Right hindlimb (tissue), 1 donor: ENCODE data around the gene DPH7.
A peak's percentile ranks its signal among the peaks of the same experiment; 100 is the strongest.
"Not testable (repeated sequence)": the region's sequence is repeated elsewhere in the genome, so short reads cannot be mapped to it uniquely, and the experiment has no call there.

Experiments used
- DNase-seq: peaks from one replicate; pipeline ENCODE4 v3.0.0-alpha.2; 2018

The DPH7 gene

GRCh38 chr9:137606005-137606621 is 27.4 kb upstream of the DPH7 start:
- DNase-seq: no peak

DNA sequence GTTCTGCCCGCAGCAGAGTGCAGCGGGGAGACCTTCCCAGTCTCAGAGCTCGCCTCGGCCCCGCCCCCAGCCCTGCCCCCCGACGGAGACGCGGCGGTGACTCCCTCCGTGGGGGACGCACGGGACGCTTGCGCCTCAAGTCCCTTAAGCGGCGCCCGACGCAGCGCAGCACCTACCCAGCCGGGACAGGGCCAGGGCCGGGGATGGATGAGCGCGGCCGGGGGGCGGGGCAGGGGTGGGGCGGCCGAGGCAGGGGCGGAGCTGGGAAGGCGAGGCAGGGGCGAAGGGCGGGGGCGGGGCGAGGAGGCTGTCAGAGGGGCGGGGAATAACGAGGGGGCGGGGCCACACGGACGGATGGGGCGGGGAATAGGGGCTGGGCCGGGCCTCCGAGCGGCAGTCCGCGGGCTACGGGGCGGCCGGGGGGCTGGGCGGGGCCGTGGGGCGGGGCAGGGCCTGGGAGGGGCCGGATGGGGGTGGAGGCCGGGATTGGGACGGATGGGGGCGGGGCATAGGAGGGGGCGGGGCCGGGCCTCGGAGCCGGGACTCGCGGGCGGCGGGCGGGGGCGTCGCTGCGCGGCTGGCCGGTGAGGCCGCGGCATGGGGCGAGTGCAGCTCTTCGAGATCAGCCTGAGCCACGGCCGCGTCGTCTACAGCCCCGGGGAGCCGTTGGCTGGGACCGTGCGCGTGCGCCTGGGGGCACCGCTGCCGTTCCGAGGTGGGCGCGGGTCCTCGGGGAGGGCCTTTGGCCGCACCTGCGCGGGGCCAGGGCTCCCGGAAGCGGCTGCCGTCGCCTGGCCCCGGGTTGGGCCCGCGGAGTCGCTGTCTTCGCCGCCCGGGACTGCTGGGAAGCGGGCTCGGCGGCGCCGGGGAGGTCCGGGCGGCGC is 26.6 kb upstream of the DPH7 start, which contains the start of gene ARRDC1:
ARRDC1 (plus strand) TSS at position 566 of the 884 bp plus-strand sequence; CDS start at position 598, 32 bp downstream.
- peak; percentile 97 for DNase-seq

GRCh38 chr9:137604345-137605086 is 25.8 kb upstream of the DPH7 start:
- no peak for DNase-seq

DNA sequence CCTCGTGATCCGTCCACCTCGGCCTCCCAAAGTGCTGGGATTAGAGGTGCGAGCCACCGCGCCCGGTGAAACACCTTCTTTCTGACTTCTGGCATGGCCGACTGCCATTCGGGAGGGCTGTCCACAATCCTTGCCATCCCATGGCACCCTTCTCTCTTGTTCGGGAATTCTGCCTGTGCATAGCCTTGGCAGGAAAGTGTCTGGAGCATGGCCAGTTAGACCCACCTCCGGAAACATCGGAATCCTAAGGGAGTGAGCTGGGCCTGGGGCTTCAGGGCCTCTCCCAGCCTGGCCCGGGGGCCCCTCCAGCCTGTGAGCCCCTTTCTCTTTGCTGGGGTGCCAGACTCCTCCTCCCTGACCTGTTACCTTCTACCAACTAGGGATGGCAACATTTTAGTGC is 25.2 kb upstream of the DPH7 start:
- no peak for DNase-seq

GRCh38 chr9:137602661-137603060 is 23.9 kb upstream of the DPH7 start:
- no peak for DNase-seq

GRCh38 chr9:137598943-137599342 is 20.2 kb upstream of the DPH7 start:
- no peak for DNase-seq

DNA sequence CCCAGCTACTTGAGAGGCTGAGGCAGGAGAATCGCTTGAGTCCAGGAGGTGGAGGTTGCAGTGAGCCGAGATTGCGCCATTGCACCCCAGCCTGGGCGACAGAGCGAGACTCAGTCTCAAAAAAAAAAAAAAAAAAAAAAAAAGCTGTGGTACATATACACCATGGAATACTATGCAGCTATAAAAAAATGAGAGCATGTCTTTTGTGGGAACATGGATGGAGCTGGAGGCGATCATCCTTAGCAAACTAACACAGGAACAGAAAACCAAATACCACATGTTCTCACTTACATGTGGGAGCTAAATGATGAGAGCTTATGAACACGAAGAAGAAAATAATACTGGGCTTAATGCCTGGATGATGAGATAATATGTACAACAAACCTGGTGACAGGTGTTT is 17.9 kb upstream of the DPH7 start:
- not testable (repeated sequence) for DNase-seq

DNA sequence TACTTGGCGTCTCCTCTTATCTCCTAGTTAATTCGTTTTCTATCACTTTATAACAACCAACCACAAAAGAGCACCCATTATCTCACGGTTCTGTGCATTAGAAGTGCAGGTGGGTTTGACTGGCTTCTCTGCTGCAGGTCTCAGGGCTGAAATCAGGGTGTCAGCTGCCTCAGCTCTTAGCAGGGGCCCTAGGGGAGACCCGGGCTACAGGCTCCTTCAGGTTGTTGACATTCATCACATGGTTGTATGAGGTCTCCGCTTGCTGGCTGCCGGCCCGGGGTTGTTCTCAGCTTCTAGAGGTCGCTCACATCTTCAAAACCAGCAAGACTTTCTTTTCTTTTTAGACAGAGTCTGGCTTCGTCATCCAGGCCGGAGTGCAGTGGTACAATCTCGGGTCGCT is 14.5 kb upstream of the DPH7 start:
- DNase-seq: no peak

GRCh38 chr9:137592767-137593166 is 14.0 kb upstream of the DPH7 start:
- DNase-seq: no peak

DNA sequence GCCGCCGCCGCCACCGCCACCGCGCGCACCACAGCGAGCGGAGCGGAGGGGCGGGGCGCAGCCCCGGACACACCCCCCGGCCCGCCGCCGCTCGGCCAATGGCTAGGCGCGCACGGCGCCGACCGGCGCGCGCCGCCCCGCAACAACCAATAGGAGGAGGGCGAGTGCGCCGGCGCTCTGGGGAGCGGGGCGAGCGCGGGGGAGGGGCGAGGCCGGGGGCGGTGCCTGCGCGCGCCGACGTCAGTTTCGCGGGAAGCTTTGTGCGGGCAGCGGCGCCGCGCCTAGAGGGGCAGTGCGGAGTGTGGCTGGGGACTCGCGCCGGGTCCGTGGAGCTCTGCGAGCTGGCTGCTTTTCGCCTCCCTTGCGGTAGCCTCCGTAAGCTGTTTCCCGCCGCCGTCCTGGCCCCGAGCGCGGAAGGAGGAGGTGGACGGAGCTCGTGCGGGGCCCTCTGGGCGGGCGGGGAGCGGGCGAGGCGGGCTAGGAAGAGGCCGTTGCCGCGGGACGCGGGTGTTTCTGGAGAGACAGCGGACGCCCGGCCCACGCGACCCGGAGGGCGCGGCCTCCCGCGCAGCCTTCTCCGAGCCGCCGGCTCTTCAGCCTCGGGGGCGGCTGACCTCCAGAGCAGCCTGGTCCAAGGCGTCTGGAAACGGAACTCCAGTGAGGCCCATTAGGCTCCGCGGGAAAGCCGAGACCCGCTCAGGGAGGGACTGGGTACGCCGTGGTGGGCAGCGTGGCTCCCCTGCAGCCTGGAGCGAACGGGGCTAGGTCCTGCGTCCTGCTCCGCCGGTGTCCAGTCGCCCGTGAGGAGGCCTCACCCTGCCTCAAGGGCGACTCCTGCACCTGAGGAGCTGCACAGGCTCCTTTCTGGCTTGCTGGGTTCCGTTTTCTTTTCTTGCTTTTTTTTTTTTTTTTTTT is 12.0 kb upstream of the DPH7 start, which contains the start of gene ZMYND19:
ZMYND19 (minus strand) TSS at position 44 of the 915 bp plus-strand sequence. CDS start 249 bp downstream, outside the sequence.
- DNase-seq: peak; percentile 92

DNA sequence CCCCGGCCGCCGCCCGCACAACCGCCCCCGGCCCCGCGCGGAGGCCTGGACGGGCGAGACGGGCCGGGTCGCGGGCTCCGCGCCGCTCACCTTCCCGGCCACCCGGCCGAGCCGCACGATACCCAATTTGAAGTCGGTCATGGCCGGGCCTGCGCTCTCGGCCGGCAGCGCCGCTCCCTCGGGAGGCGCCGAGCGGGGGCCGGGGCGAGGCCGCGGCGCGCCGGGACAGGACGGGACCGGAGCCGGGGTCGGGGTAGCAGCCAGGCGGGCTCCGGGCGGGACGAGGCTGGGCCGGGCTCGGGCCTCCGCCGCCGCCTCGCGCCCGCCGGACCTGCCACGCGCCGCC is 11.4 kb upstream of the DPH7 start:
- DNase-seq: no peak

DNA sequence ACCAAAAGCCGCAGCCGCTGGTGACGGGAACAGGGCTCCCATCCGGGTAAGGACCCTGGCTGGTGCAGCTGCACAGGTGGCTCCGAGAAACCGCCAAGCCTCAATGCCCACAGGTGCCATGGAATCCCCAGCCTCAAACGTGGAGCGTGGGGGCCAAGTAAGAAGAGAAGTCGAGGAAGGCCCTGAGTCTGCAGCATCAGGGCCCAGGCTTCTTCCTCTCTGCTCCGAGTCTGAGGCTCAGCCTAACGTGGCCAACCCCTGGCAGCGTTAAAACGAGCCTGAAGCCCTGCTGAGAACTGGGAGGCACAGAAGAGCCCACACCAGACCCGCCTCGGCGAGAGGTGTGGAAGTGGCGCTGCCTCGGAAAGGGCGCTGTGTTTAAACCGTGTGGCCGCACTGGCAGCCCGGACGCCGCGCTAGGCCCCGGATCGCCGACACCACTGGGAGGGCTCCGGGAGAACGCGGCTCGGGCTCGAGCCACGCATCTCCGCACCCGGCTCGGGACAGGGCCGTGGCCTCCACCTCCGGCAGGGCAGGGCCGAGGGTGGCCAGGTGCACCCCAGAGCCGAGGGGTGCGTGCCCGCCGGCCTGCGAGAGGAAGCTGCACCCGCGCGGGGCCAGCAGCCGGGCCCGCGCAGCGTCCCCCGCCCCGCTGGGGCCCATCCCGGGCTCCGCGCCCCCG is 10.9 kb upstream of the DPH7 start:
- DNase-seq: no peak

- no peak for DNase-seq
These were observed 10.2 kb upstream of the DPH7 start for GRCh38 chr9:137588891-137589290.

GRCh38 chr9:137588311-137588710 is 9.6 kb upstream of the DPH7 start:
- no peak for DNase-seq

- DNase-seq: no peak
These were observed 8.1 kb upstream of the DPH7 start for GRCh38 chr9:137586854-137587253.

DNA sequence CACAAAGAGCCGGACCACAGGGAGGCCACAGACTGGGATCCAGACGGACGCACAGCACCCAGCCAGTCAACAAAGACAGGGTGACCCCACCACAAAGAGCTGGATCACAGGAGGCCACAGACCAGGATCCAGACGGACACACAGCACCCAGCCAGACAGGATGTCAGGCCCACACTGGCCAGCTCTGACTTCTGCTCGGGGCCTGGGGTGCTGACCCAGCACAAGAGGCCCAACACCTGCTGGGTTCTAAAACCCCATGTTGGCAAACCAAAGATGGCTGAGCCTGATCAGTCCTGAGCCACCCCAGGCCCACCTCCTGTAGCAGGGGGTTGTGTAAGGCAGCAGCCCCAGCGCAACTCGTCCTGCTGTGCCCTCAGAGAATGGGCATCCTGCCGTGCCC is 5.2 kb upstream of the DPH7 start:
- no peak for DNase-seq

DNA sequence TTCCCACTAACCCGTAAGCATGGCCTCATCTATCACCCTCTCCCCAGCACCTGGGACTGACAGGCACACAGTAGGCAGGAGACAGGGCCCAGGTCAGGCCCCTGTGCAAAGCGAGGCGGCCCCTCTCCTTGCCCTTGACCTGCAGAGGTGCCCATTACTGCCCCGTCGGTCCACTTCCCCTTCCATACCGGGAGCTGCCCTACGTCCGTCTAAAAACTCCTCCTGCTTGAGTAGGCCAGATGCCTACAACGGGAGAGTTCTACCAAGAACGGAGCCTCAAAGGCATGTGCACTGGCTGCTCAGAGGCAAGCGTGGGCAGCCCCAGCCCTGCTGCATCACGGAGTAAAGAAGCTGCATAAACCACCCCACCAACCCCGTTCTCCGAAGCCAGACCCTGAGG is 4.6 kb upstream of the DPH7 start:
- DNase-seq: no peak

DNA sequence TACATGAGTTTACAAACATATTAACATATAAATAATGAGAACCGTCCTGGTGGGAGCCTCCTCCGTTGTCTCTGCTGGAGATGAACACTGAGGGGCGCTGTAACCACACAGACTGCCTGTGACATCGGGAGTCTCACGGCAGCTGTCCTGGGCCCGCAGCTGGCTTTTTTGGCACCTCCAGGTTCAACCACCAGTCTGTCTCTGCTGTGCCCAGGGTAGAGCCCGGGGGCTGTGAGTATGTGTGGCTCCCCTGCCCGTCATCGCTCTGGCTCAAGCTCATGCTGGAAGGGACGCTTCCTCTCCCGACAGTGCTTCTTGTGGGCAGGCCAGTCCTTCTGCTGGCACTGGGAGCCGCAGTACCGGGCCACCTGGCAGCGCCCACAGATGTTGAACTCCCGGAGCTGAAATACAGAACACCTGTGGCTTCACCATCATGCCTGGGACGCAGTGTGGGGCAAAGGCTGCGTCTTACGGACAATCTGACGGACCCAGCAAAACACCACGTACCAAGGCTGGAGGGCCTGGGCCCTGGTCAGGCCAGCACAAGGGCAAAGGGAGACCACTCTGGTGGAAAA is 3.6 kb upstream of the DPH7 start:
- no peak for DNase-seq

DNA sequence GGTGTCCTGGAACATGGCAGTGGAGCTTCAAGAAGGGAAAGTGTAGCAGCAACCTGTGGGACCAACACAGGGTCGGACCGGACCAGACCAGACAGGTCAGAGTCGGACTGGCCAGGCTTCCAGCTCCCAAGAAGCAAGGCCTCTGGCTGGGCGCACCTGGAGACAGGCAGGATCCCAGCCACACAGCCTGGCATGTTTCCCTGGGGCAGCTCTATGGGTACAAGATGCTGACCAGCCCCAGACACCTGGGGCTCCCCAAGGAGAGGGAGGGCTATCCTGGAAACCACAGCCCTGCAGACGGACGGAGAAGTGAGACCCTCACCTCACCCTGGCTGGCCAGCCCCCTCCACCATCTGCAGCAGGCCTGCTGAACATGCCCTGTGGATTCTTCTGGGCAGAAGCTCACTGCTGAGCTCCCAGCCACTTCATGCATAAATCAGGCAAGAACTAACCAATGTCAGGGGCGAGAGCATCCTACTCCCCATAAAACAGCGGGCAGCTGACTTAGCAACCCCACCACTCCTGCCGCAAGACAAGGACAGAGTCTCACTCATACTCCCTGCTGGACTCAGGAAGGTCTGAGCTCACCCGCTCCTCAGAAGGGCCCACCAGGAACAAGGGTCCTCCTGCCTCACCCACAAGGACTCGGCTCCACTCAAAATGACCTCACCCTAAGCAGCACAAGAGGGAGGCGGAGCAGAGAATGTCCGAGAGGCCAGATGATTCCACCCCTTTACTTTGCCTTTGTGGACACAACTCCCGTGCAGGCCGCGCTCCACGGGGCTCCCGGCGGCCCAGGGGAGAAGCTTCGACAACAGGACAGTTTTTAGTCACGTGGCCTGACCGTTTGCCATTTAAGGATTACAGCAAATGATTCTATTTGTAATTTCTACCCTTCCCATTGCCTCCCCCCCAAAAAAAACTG is 2.9 kb upstream of the DPH7 start:
- DNase-seq: no peak

GRCh38 chr9:137580954-137581322 is 2.2 kb upstream of the DPH7 start:
- no peak for DNase-seq
